ENCODE measurements around the gene LIPA.

GRCh38 chr10:89171263-89171872, 80.2 kb downstream of the LIPA start:
- no peak for TF ChIP-seq POLR2A (IDR thresholded peaks at IDR 0.05)
- TF ChIP-seq, protein P1, sequence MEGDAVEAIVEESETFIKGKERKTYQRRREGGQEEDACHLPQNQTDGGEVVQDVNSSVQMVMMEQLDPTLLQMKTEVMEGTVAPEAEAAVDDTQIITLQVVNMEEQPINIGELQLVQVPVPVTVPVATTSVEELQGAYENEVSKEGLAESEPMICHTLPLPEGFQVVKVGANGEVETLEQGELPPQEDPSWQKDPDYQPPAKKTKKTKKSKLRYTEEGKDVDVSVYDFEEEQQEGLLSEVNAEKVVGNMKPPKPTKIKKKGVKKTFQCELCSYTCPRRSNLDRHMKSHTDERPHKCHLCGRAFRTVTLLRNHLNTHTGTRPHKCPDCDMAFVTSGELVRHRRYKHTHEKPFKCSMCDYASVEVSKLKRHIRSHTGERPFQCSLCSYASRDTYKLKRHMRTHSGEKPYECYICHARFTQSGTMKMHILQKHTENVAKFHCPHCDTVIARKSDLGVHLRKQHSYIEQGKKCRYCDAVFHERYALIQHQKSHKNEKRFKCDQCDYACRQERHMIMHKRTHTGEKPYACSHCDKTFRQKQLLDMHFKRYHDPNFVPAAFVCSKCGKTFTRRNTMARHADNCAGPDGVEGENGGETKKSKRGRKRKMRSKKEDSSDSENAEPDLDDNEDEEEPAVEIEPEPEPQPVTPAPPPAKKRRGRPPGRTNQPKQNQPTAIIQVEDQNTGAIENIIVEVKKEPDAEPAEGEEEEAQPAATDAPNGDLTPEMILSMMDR (IDR thresholded peaks at IDR 0.05) = no peak
